Measurements from ENCODE around the gene ALDH3B1. TPM values are rescaled to one million over a fixed set of nuclear protein-coding genes. Genes with fewer than 3 reads are reported as not detected.

ALDH3B1 gene
- total and polyA plus RNA-seq, 9 of the 15 experiments (the other 6 are each of a cell fraction or from before 2014, with no cell fraction given) = 0.01 to 0.35 (median 0.07) TPM; not detected in 2

GRCh38 chr11:68071281-68072048, 61.3 kb downstream of the ALDH3B1 start:
- Histone ChIP-seq H3K4me2 (ENCODE audit: insufficient read depth, low read length) (no peak overlapping the region), H2AFZ (ENCODE audit: low read depth, low read length) (no peak overlapping the region), H3K27me3 (ENCODE audit: control insufficient read depth in 2 of 2, insufficient read depth in 2 of 2, low read length in 2 of 2) (no peaks in the 10 kb centered on the region), H3K9me3 (replicated peaks; ENCODE audit: control insufficient read depth, insufficient read depth, low read depth, low read length) (no peaks in the 10 kb centered on the region), H3K9me1 (ENCODE audit: control insufficient read depth, insufficient read depth, low read length) (no peaks in the 10 kb centered on the region), H3K4me3 (no peak overlapping the region), H4K20me1 (replicated peaks; ENCODE audit: control insufficient read depth, insufficient read depth, low read length) (no peaks in the 10 kb centered on the region), H3K27ac (ENCODE audit: extremely low read depth, low read depth, low read length) (no peak overlapping the region), H3K36me3 (ENCODE audit: control insufficient read depth, insufficient read depth, low read length) (peaks cover 89% of the 10 kb centered on the region; the same call in 2 of the 3 replicates), H3K4me1 (replicated peaks in 1 of 2; ENCODE audit: control insufficient read depth in 2 of 2, insufficient read depth in 2 of 2, low read length in 2 of 2) (no peaks in the 10 kb centered on the region), H3K9ac (ENCODE audit: insufficient read depth in 1 of 2, low read depth in 2 of 2, low read length in 2 of 2) (no peak overlapping the region), H3K79me2 (ENCODE audit: control insufficient read depth, insufficient read depth, low read length) (no peaks in the 10 kb centered on the region)
- FAIRE-seq (no peak), ATAC-seq (no peak), DNase-seq (ENCODE audit: extremely low read depth in 1 of 4, low spot score in 3 of 4) (no peak)
- BruUV-seq (replicated peaks) = no TSS peak
- ChIA-PET POLR2A (interaction anchor here (0.6 to 1.7 kb wide), 4 partner anchors 15 to 304 kb away, joined by 3 to 4 read pairs (median 4); no protein-coding TSS in a partner anchor), CTCF (ENCODE audit: low intra/inter-chr PET ratio) (no interaction called here)
- in situ Hi-C loops (cut with MboI) (no loop called here), intact Hi-C loops (cut with micrococcal nuclease) (no loop called here)
- no peak for TF ChIP-seq POLR3A (IDR thresholded peaks at IDR 0.05; ENCODE audit: borderline replicate concordance, extremely low read depth, insufficient read depth, insufficient read length)
- TF ChIP-seq SPI1 (IDR thresholded peaks at IDR 0.05; ENCODE audit: borderline replicate concordance, low read depth, low read length) = 0 out of 2 replicates have a peak, but pooled peaks have one; percentile 19
- no peak for TF ChIP-seq USF1 (CRISPR knock-in tag; IDR thresholded peaks at IDR 0.05)
- no peak for TF ChIP-seq CBX1 (IDR thresholded peaks at IDR 0.05; ENCODE audit: low read depth)
- no peak for TF ChIP-seq ZNF431 (CRISPR knock-in tag; IDR thresholded peaks at IDR 0.05)
- TF ChIP-seq RBM34 (IDR thresholded peaks at IDR 0.05; ENCODE audit: borderline replicate concordance, insufficient read depth, low read length) = no peak
- 81% methylated on average over 3 of the region's 3 CpGs for WGBS (ENCODE audit: insufficient coverage, low coverage, missing lambda C conversion rate)

All from K562 (cell line).